NCI-H774 (cell line): ENCODE data around the gene SP2.

Experiments used
- DNase-seq: peaks from one replicate; lab custom pipeline; 2025; lab: John Stamatoyannopoulos, UW

SP2 gene

DNA sequence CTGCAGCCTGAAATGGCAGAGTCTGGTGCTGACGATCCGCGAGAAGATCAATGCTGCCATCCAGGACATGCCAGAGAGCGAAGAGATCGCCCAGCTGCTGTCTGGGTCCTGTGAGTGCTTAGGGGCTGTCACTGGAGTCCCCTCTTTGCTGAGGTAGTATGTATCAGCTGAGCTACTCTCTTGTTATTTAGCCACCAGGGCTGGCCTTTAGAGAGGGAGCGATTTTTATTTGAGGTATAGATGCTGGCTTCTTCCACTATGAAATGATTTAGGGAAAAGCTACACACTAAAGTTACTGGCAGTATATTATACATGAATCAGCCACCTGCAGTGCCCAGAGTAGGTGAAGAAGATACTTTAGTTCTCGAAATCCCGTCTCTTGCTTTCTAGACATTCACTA is 77.5 kb downstream of the SP2 start:
- DNase-seq = no peak

DNA sequence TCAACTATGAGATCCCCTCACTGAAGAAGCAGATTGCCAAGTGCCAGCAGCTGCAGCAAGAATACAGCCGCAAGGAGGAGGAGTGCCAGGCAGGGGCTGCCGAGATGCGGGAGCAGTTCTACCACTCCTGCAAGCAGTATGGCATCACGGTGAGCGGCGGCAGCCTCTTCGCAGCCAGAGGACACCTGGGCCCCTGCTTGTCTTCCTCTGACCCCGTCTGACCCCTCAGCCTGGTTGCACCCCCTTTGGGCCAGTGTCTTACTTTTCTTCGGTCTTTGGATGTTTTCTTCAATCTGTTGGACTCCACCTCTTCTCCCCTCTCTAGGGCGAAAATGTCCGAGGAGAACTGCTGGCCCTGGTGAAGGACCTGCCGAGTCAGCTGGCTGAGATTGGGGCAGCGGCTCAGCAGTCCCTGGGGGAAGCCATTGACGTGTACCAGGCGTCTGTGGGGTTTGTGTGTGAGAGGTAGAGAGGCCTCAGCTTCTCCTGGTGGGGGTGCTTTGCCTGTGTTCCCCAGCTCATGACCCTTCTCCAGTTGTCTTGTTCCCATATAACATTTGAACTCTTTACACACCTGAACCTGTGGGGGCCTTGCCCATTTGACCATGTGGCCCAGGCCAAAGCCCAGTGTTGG is 79.3 kb downstream of the SP2 start:
- DNase-seq = no peak

DNA sequence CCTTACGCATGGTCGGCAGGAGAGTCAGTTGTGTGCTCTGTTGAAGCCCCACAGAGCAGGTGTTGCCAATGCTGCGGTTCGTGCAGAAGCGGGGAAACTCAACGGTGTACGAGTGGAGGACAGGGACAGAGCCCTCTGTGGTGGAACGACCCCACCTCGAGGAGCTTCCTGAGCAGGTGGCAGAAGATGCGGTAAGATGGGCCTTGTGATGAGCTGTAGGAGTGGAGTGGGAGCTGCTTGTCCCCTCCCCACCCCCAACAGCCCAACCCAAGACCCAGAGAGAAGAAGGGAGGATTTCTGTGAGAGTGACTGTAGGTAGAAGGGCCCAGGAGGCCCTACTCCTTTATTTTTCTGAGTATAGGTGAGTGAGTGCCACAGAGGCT is 79.8 kb downstream of the SP2 start:
- no peak for DNase-seq

DNA sequence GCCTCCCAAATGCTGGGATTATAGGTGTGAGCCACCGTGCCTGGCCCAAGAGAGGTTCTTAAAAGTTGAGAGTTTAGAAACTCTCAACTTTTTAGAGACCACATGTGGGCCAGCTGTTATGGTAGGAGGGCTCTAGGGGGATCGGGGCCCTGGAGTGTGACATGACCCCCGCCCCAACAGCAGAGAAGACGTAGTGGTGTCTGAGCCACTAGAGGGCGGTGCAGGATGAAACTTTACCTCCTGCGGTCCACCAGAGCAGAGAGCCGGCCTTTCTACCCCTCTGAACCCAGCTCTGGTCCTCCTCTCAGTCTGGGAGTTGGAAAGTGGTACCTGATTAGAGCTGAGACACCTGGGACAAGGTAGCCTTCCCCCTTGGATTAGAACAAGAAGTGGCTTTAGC is 82.3 kb downstream of the SP2 start:
- DNase-seq = peak; percentile 32
